Dermis blood vessel endothelial cell (primary cell): ENCODE measurements around the gene CANT1. TPM values are rescaled to one million over a fixed set of nuclear protein-coding genes. Genes with fewer than 3 reads are reported as not detected.
"Not testable (repeated sequence)": the region's sequence is repeated elsewhere in the genome, so short reads cannot be mapped to it uniquely, and the experiment has no call there.

Source experiments
- DNase-seq: peaks from one replicate; pipeline ENCODE4 v3.0.0; 2010
- total RNA-seq: library from RNA; depleted of rRNA; stranded (reverse); fragments of >200 nt; gene quantifications from 2 replicates; pipeline ENCODE4 v1.2.3, GENCODE V29; 2014

Gene CANT1
- total RNA-seq, 1 donor from 2014 or later: 64.8 TPM

- DNase-seq: peak; percentile 33
Measured at GRCh38 chr17:79027274-79027924, 17.8 kb upstream of the CANT1 start.

GRCh38 chr17:79026376-79027273 lies 17.1 kb upstream of the CANT1 start:
- DNase-seq: peak; percentile 43

- DNase-seq: no peak
Measured at GRCh38 chr17:79024901-79025737, 15.6 kb upstream of the CANT1 start.

- DNase-seq: no peak
Measured at GRCh38 chr17:79023886-79024771, 14.6 kb upstream of the CANT1 start, which contains the start of gene C1QTNF1. TSS of gene C1QTNF1 (plus strand) at chr17:79024169. CDS start at chr17:79043969, 19,800 bp downstream.

- DNase-seq: no peak
Measured at GRCh38 chr17:79023180-79023705, 13.7 kb upstream of the CANT1 start.

- DNase-seq: no peak
Measured at GRCh38 chr17:79022507-79022991, 13.0 kb upstream of the CANT1 start.

GRCh38 chr17:79021929-79022328 lies 12.4 kb upstream of the CANT1 start:
- not testable (repeated sequence) for DNase-seq

- no peak for DNase-seq
Measured at GRCh38 chr17:79020631-79021301, 11.2 kb upstream of the CANT1 start.

- peak; percentile 86 for DNase-seq
Measured at GRCh38 chr17:79019632-79020584, 10.3 kb upstream of the CANT1 start.

GRCh38 chr17:79019261-79019631 lies 9.7 kb upstream of the CANT1 start:
- no peak for DNase-seq

- DNase-seq: no peak
Measured at GRCh38 chr17:79018370-79018695, 8.8 kb upstream of the CANT1 start.

GRCh38 chr17:79017546-79018369 lies 8.2 kb upstream of the CANT1 start:
- DNase-seq: no peak

- no peak for DNase-seq
Measured at GRCh38 chr17:79014158-79014758, 4.7 kb upstream of the CANT1 start.

GRCh38 chr17:79012563-79013134 lies 3.1 kb upstream of the CANT1 start:
- DNase-seq: no peak

GRCh38 chr17:79011451-79012147 lies 2.0 kb upstream of the CANT1 start:
- peak; percentile 84 for DNase-seq

- no peak for DNase-seq
Measured at GRCh38 chr17:79010304-79010646, 711 bp upstream of the CANT1 start.

GRCh38 chr17:79008666-79009387 lies 737 bp downstream of the CANT1 start:
- DNase-seq: no peak
